Cardiac muscle cell (in vitro differentiated cells and primary cell): ENCODE measurements around the gene SANBR. TPM values are rescaled to one million over a fixed set of nuclear protein-coding genes. Genes with fewer than 3 reads are reported as not detected.
"Not testable (repeated sequence)": the region's sequence is repeated elsewhere in the genome, so short reads cannot be mapped to it uniquely, and the experiment has no call there.

Experiments used
- DNase-seq, 2 donors: peaks; one replicate each; pipeline versions ENCODE4 v3.0.0 to v3.0.0-alpha.2; 2010 to 2017; ENCODE audit warnings: low read depth in 1 of 2, low spot score in 1 of 2
- H3K27ac ChIP-seq: fragments of 200-600 bp; sonication (generic); 2 replicates; pipeline ENCODE4 v1.5.1; 2016
- H3K27me3 ChIP-seq: fragments of 200-600 bp; sonication (generic); 2 replicates; pipeline ENCODE4 v1.6.0; 2016; ENCODE audit warnings: control low read depth
- H3K36me3 ChIP-seq: fragments of 200-600 bp; sonication (generic); 2 replicates; pipeline ENCODE4 v1.5.1; 2016; ENCODE audit warnings: control low read depth
- H3K4me1 ChIP-seq: fragments of 200-600 bp; sonication (generic); 2 replicates; pipeline ENCODE4 v1.8.1; 2017; ENCODE audit warnings: low read depth, mild to moderate bottlenecking, mixed run types
- H3K4me3 ChIP-seq: fragments of 200-600 bp; sonication (generic); 2 replicates; pipeline ENCODE4 v1.5.1; 2016; ENCODE audit warnings: mild to moderate bottlenecking
- H3K9me3 ChIP-seq: fragments of 200-600 bp; sonication (generic); 2 replicates; pipeline ENCODE4 v1.5.1; 2017; ENCODE audit warnings: low read depth, mild to moderate bottlenecking, control low read depth
- polyA plus RNA-seq: library from polyadenylated mRNA; unstranded; fragments of >200 nt; fragmentation: Nextera tagmentation; extraction: Ambion mirVana; gene quantifications from 2 replicates; pipeline ENCODE4 v1.2.1, GENCODE V29; 2016
- total RNA-seq: library from RNA; depleted of rRNA; stranded (reverse); fragments of >200 nt; gene quantifications from 2 replicates; pipeline ENCODE4 v1.2.3, GENCODE V29; 2016
- TF ChIP-seq, protein P1 (sequence below): IDR thresholded peaks from 2 replicates; pipeline ENCODE4 v1.5.1; 2012; ENCODE audit warnings: low read depth, mild to moderate bottlenecking, low read length

Gene SANBR
- total and polyA plus RNA-seq, 2 experiments from 2014 or later, result 6.1 to 8.7 TPM

DNA sequence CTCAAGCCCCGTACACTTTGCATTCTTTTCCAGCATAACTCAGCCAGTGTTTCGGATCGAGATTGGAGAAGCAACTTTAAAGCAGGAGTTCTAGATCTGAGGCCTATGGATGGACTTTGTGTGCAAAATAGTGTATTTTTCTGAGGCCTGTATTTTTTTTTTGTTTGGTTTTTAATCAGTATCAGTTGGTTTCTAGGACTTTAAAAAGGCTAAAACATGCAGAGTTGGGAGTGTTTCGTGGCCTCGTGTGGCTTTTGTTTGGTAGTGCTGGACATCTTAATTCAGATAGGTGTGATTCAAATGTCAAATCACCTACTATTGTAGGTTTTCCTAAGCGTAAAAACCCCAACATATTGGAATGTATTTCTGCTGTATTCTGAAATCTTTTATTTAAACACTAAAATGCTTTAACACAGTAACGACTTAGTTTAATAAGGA is 47.3 kb upstream of the SANBR start:
- H3K4me1 ChIP-seq, result peaks cover 14% of the 10 kb centered on the region
- no peaks in the 10 kb centered on the region for H3K36me3 ChIP-seq
- peak overlapping the region; percentile 91 for H3K4me3 ChIP-seq
- H3K27me3 ChIP-seq, result no peaks in the 10 kb centered on the region
- TF ChIP-seq, protein P1, sequence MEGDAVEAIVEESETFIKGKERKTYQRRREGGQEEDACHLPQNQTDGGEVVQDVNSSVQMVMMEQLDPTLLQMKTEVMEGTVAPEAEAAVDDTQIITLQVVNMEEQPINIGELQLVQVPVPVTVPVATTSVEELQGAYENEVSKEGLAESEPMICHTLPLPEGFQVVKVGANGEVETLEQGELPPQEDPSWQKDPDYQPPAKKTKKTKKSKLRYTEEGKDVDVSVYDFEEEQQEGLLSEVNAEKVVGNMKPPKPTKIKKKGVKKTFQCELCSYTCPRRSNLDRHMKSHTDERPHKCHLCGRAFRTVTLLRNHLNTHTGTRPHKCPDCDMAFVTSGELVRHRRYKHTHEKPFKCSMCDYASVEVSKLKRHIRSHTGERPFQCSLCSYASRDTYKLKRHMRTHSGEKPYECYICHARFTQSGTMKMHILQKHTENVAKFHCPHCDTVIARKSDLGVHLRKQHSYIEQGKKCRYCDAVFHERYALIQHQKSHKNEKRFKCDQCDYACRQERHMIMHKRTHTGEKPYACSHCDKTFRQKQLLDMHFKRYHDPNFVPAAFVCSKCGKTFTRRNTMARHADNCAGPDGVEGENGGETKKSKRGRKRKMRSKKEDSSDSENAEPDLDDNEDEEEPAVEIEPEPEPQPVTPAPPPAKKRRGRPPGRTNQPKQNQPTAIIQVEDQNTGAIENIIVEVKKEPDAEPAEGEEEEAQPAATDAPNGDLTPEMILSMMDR, result no peak
- peak in 1 of 2 donors; percentile 72 for DNase-seq
- H3K27ac ChIP-seq, result peak overlapping the region; percentile 92
- H3K9me3 ChIP-seq, result no peaks in the 10 kb centered on the region

DNA sequence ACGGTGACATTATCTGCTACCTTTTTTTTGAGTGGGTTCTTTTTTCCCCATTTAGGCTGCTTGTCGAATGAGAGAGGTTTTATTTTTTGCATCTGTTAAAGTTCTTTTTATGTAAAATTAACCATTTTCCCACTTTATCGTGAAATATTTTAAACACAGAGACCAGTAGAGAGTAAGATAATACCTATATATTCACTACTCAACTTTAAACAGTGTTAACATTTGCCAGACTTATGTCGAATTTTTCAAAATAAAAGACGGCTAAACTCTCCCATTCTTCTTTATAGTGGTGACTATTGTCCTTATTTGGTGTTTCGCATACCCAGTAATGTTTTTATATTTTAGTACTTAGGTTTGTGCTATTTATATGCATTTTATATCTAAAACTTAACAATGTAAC is 46.9 kb upstream of the SANBR start:
- H3K9me3 ChIP-seq, result no peaks in the 10 kb centered on the region
- no peaks in the 10 kb centered on the region for H3K36me3 ChIP-seq
- no peaks in the 10 kb centered on the region for H3K27me3 ChIP-seq
- peaks cover 14% of the 10 kb centered on the region for H3K4me1 ChIP-seq
- TF ChIP-seq, protein P1, result no peak
- peak overlapping the region; percentile 91 for H3K4me3 ChIP-seq
- peak overlapping the region; percentile 92 for H3K27ac ChIP-seq
- DNase-seq, result no peak

DNA sequence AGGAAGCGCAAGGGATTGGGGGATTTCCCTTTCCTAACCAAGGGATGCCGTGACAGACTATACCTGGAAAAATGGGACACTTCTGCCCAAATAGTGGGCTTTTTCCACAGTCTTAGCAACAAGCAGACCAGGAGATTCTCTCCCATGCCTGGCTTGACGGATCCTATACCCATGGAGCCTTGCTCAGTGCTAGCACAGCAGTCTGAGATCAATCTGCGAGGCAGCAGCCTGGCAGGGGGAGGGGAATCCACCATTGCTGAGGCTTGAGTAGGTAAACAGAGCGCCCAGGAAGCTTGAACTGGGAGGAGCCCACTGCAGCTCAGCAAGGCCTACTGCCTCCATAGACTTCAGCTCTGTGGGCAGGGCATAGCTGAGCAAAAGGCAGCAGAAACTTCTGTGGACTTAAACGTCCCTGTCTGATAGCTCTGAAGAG is 44.4 kb upstream of the SANBR start:
- DNase-seq, result no peak
- Histone ChIP-seq H3K27ac (no peak overlapping the region), H3K4me3 (no peak overlapping the region), H3K27me3 (no peaks in the 10 kb centered on the region), H3K36me3 (no peaks in the 10 kb centered on the region), H3K9me3 (no peaks in the 10 kb centered on the region), H3K4me1 (peaks cover 11% of the 10 kb centered on the region)
- TF ChIP-seq, protein P1, result no peak

DNA sequence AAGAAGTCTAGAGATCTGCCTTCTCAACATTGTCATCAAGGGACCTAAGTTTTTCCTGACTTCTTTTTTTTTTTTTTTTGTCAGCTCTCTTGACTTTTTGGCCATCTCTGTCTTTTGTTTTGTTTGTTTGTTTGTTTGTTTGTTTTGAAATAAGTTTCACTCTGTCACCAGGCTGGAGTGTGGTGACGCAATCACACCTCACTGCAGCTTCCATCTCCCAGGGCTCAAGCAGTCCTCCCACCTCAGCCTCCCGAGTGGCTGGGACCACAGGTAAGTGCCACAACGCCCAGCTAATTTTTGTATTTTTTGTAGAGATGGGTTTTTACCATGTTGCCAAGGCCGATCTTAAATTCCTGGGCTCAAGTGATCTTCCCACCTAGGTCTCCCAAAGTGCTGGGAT is 42.0 kb upstream of the SANBR start:
- Histone ChIP-seq H3K9me3 (no peaks in the 10 kb centered on the region), H3K4me1 (peaks cover 8% of the 10 kb centered on the region), H3K36me3 (no peaks in the 10 kb centered on the region), H3K27ac (no peak overlapping the region), H3K4me3 (no peak overlapping the region), H3K27me3 (no peaks in the 10 kb centered on the region)
- TF ChIP-seq, protein P1, result no peak
- no peak for DNase-seq

DNA sequence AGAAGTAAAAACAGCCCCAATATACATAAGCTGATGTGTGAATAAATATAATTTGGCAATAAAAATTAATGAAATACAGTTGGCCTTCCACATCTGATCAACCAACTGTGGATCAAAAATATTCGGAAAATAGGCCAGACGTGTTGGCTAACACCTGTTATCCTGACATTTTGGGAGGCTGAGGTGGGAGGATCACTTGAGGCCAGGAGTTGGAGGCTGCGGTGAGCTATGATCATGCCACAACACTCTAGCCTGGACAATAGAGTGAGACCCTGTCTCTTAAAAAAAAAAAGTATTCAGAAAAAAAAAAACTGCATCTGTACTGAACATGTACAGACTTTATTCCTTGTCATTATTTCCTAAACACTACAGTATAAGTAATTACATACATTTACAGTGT is 36.1 kb upstream of the SANBR start:
- H3K4me3 ChIP-seq, result no peak overlapping the region
- no peak for DNase-seq
- H3K36me3 ChIP-seq, result peaks cover 24% of the 10 kb centered on the region
- TF ChIP-seq, protein P1, result no peak
- no peak overlapping the region for H3K27ac ChIP-seq
- H3K27me3 ChIP-seq, result no peaks in the 10 kb centered on the region
- no peaks in the 10 kb centered on the region for H3K9me3 ChIP-seq
- no peaks in the 10 kb centered on the region for H3K4me1 ChIP-seq

DNA sequence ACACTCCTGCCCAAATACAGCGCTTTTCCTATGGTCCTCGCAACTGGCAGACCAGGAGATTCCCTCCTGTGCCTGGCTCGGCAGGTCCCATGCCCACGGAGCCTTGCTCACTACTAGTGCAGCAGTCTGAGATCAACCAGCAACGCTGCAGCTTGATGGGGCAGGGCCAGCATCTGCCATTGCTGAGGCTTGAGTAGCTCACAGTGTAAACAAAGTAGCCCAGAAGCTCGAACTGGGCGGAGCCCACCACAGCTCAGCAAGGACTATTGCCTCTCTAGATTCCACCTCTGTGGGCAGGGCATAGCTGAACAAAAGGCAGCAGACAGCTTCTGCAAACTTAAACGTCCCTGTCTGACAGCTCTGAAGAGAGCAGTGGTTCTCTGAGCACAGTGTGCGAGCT is 31.1 kb upstream of the SANBR start:
- H3K9me3 ChIP-seq, DNase-seq, H3K4me3 ChIP-seq, H3K4me1 ChIP-seq, H3K27me3 ChIP-seq, H3K27ac ChIP-seq: not testable (repeated sequence)
- peaks cover 24% of the 10 kb centered on the region for H3K36me3 ChIP-seq

DNA sequence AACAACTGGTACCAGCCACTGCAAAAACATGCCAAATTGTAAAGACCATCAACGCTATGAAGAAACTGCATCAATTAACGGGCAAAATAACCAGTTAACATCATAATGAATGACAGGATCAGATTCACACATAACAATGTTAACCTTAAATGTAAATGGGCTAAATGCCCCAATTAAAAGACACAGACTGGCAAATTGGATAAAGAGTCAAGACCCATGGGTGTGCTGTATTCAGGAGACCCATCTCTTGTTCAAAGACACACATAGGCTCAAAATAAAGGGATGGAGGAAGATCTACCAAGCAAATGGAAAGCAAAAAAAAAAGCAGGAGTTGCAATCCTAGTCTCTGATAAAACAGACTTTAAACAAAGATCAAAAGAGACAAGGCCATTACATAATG is 29.0 kb upstream of the SANBR start:
- not testable (repeated sequence) for H3K4me1 ChIP-seq, H3K27ac ChIP-seq, DNase-seq, H3K4me3 ChIP-seq, H3K9me3 ChIP-seq, H3K27me3 ChIP-seq
- peaks cover 17% of the 10 kb centered on the region for H3K36me3 ChIP-seq
